ENCODE data around the gene IVL. TPM values are rescaled to one million over a fixed set of nuclear protein-coding genes. Genes with fewer than 3 reads are reported as not detected.

The IVL gene
- total RNA-seq, 1 donor from 2014 or later, result not detected

DNA sequence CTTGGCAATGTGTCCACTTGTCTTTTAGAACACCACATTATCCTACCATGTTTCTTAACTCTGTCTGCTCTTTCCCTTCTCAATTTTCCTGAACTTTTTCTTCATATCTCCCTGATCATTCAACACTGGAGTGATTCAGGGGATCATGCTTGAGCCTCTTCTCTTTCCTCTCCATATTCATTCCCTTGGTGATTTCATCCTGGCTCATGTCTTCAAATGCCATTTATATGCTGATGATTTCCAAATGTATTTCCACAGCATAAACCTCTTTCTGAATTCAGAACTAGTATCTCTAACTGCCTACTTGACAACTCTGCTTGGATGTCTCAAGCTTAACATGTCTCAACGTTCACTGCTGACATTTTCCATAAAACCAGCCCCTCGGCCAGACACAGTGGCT is 8.5 kb upstream of the IVL start:
- no peaks in the 10 kb centered on the region for H4K20me1 ChIP-seq (ENCODE audit: low read depth)
- no peak for TF ChIP-seq EZH2 (IDR thresholded peaks at IDR 0.05)
- TF ChIP-seq, protein P1, sequence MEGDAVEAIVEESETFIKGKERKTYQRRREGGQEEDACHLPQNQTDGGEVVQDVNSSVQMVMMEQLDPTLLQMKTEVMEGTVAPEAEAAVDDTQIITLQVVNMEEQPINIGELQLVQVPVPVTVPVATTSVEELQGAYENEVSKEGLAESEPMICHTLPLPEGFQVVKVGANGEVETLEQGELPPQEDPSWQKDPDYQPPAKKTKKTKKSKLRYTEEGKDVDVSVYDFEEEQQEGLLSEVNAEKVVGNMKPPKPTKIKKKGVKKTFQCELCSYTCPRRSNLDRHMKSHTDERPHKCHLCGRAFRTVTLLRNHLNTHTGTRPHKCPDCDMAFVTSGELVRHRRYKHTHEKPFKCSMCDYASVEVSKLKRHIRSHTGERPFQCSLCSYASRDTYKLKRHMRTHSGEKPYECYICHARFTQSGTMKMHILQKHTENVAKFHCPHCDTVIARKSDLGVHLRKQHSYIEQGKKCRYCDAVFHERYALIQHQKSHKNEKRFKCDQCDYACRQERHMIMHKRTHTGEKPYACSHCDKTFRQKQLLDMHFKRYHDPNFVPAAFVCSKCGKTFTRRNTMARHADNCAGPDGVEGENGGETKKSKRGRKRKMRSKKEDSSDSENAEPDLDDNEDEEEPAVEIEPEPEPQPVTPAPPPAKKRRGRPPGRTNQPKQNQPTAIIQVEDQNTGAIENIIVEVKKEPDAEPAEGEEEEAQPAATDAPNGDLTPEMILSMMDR (IDR thresholded peaks at IDR 0.05), result no peak
- TF ChIP-seq EZH2phosphoT487 (IDR thresholded peaks at IDR 0.05), result no peak
- no peak overlapping the region for H3K9ac ChIP-seq
- no peaks in the 10 kb centered on the region for H3K79me2 ChIP-seq (ENCODE audit: low read depth)
- H3K4me1 ChIP-seq, result no peaks in the 10 kb centered on the region
- Mint-ChIP-seq H3K27me3 (ENCODE audit: insufficient read depth, low read depth) (peaks cover 7% of the 10 kb centered on the region), H3K4me3 (no peak overlapping the region), H3K36me3 (no peaks in the 10 kb centered on the region), H3K4me1 (no peaks in the 10 kb centered on the region), H3K9me3 (peaks cover 4% of the 10 kb centered on the region), H3K27ac (no peak overlapping the region)
- H3K27ac ChIP-seq, result no peak overlapping the region
- no peak overlapping the region for H3K4me3 ChIP-seq
- H2AFZ ChIP-seq (replicated peaks), result no peak overlapping the region
- no peak overlapping the region for H3K4me2 ChIP-seq
- DNase-seq (ENCODE audit: low spot score), result no peak
- H3F3A ChIP-seq (ENCODE audit: low read depth), result no peaks in the 10 kb centered on the region
- H3K27me3 ChIP-seq, result no peaks in the 10 kb centered on the region
- peaks cover 10% of the 10 kb centered on the region for H3K9me3 ChIP-seq (ENCODE audit: low read depth)
- no peaks in the 10 kb centered on the region for H3K36me3 ChIP-seq

DNA sequence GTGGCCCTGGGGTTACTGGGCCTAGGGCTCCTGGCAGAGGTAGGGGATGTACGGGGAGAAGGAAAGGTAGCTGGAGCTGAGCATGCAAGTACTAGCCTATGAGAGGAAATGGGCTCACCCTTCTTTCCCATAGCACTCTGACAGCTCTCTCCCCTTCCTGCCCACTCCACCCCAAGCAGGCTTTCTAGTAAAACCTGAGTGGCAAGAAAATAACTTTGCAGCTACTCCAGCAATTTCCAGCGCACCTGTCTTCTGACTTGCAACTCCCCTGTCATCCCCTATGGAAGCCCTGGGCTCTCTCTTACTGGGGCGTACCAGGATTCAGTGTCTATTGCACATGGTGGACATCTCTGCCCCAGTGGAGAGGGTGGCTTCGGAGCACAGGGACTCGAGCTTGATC is 6.7 kb upstream of the IVL start:
- Histone ChIP-seq H3K27me3 (no peaks in the 10 kb centered on the region), H3K4me3 (no peak overlapping the region), H3K36me3 (no peaks in the 10 kb centered on the region), H3F3A (ENCODE audit: low read depth) (no peaks in the 10 kb centered on the region), H3K4me1 (no peaks in the 10 kb centered on the region), H4K20me1 (ENCODE audit: low read depth) (no peaks in the 10 kb centered on the region), H2AFZ (replicated peaks) (no peak overlapping the region), H3K9me3 (ENCODE audit: low read depth) (peaks cover 4% of the 10 kb centered on the region), H3K9ac (no peak overlapping the region), H3K79me2 (ENCODE audit: low read depth) (no peaks in the 10 kb centered on the region), H3K4me2 (no peak overlapping the region), H3K27ac (no peak overlapping the region)
- no peak for DNase-seq (ENCODE audit: low spot score)
- Mint-ChIP-seq H3K27ac (no peak overlapping the region), H3K27me3 (ENCODE audit: insufficient read depth, low read depth) (peaks cover 9% of the 10 kb centered on the region), H3K9me3 (peaks cover 13% of the 10 kb centered on the region), H3K36me3 (no peaks in the 10 kb centered on the region), H3K4me1 (no peaks in the 10 kb centered on the region), H3K4me3 (no peak overlapping the region)
- no peak for TF ChIP-seq EZH2phosphoT487 (IDR thresholded peaks at IDR 0.05)
- TF ChIP-seq, protein P1 (IDR thresholded peaks at IDR 0.05), result no peak
- TF ChIP-seq EZH2 (IDR thresholded peaks at IDR 0.05), result no peak

DNA sequence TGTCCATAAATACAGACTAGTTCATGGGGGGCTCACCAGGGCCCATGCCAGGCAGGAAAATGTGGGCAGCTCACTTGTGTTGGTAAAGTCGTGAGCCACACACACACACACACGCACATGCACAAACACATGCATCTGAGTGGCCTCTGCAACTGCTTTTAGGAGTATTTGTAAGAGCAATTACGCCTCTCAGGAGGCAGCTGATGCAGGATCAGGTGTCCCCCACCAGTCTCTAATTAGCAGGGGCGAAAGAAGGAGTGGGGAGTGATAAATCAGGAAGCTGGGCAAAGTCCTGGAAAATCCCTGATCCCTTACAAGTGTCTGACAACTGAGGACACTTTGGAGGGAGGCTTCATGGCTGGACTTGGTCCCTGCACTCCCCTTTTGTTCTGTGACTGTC is 5.7 kb upstream of the IVL start:
- Mint-ChIP-seq H3K4me3 (no peak overlapping the region), H3K36me3 (no peaks in the 10 kb centered on the region), H3K4me1 (no peaks in the 10 kb centered on the region), H3K27me3 (ENCODE audit: insufficient read depth, low read depth) (peaks cover 7% of the 10 kb centered on the region), H3K9me3 (peaks cover 10% of the 10 kb centered on the region), H3K27ac (no peak overlapping the region)
- H4K20me1 ChIP-seq (ENCODE audit: low read depth), result no peaks in the 10 kb centered on the region
- DNase-seq (ENCODE audit: low spot score), result no peak
- no peaks in the 10 kb centered on the region for H3K27me3 ChIP-seq
- H3K36me3 ChIP-seq, result no peaks in the 10 kb centered on the region
- H3K9me3 ChIP-seq (ENCODE audit: low read depth), result peaks cover 5% of the 10 kb centered on the region
- no peaks in the 10 kb centered on the region for H3K4me1 ChIP-seq
- no peaks in the 10 kb centered on the region for H3K79me2 ChIP-seq (ENCODE audit: low read depth)
- no peaks in the 10 kb centered on the region for H3F3A ChIP-seq (ENCODE audit: low read depth)
- TF ChIP-seq, protein P1 (IDR thresholded peaks at IDR 0.05), result no peak
- TF ChIP-seq EZH2phosphoT487 (IDR thresholded peaks at IDR 0.05), result no peak
- TF ChIP-seq EZH2 (IDR thresholded peaks at IDR 0.05), result no peak
- H2AFZ ChIP-seq (replicated peaks), result no peak overlapping the region
- no peak overlapping the region for H3K9ac ChIP-seq
- no peak overlapping the region for H3K4me2 ChIP-seq
- H3K4me3 ChIP-seq, result no peak overlapping the region
- no peak overlapping the region for H3K27ac ChIP-seq

All from neural progenitor cell (in vitro differentiated cells).